Transverse colon (tissue), 4 donors: ENCODE results near the gene RABGAP1L.

Source experiments
- CTCF ChIP-seq, 5 experiments: fragments of 200-600 bp in 3 of 5; fragments of 450-650 bp in 2 of 5; sonication (generic) in 3 of 5; IDR thresholded peaks; 1 replicate in 2 of 5; 2 replicates in 3 of 5; pipeline ENCODE4 v1.5.1; 2016 to 2017; ENCODE audit warnings: antibody characterized with exemption in 5 of 5, inconsistent platforms in 3 of 5, mild to moderate bottlenecking in 2 of 5, moderate library complexity in 1 of 5
- EP300 ChIP-seq: sonication (generic); formaldehyde crosslinking; IDR thresholded peaks from one replicate; pipeline ENCODE4 v1.6.1; 2017; ENCODE audit warnings: antibody characterized with exemption, low read depth
- POLR2A ChIP-seq: fragments of 450-650 bp; IDR thresholded peaks from one replicate; pipeline ENCODE4 v1.6.1; 2016; ENCODE audit warnings: antibody characterized with exemption, mild to moderate bottlenecking, moderate library complexity
- POLR2AphosphoS5 ChIP-seq, 3 donors: sonication (generic); formaldehyde crosslinking; IDR thresholded peaks; one replicate each; pipeline ENCODE4 v1.6.1; 2016; ENCODE audit warnings: antibody characterized with exemption in 3 of 3

- TF ChIP-seq CTCF (IDR thresholded peaks at IDR 0.05), result no peak
- no peak for TF ChIP-seq POLR2AphosphoS5 (IDR thresholded peaks at IDR 0.05)
- no peak for TF ChIP-seq POLR2A
- no peak for TF ChIP-seq EP300
These were observed 63.0 kb downstream of the RABGAP1L start for GRCh38 chr1:174222166-174222949.
